Trophoblast cell (in vitro differentiated cells and primary cell): ENCODE results near the gene MED20.
"Not testable (repeated sequence)": the region's sequence is repeated elsewhere in the genome, so short reads cannot be mapped to it uniquely, and the experiment has no call there.

Experiments
- DNase-seq, 2 donors: peaks; one replicate each; pipeline ENCODE4 v3.0.0-alpha.2; 2016
- H2AFZ ChIP-seq: 2 replicates; pipeline ENCODE4 v1.6.1; 2013; ENCODE audit warnings: low read length, moderate library complexity, mild to moderate bottlenecking; ENCODE audit not compliant: insufficient read depth, poor library complexity
- H2AK5ac ChIP-seq: 2 replicates; pipeline ENCODE4 v1.6.1; 2013; ENCODE audit warnings: mild to moderate bottlenecking, low read length
- H2BK120ac ChIP-seq: 2 replicates; pipeline ENCODE4 v1.6.1; 2013; ENCODE audit warnings: low read length, mild to moderate bottlenecking, moderate library complexity; ENCODE audit not compliant: insufficient read depth, poor library complexity
- H2BK12ac ChIP-seq: 2 replicates; pipeline ENCODE4 v1.6.1; 2013; ENCODE audit warnings: mild to moderate bottlenecking, low read length, moderate library complexity
- H2BK5ac ChIP-seq: 2 replicates; pipeline ENCODE4 v1.6.1; 2013; ENCODE audit warnings: low read length, low read depth, moderate library complexity, mild to moderate bottlenecking; ENCODE audit not compliant: poor library complexity
- H3K14ac ChIP-seq: 2 replicates; pipeline ENCODE4 v1.6.1; 2013; ENCODE audit warnings: mild to moderate bottlenecking, low read length
- H3K18ac ChIP-seq: 2 replicates; pipeline ENCODE4 v1.6.1; 2013; ENCODE audit warnings: mild to moderate bottlenecking, low read length
- H3K23ac ChIP-seq: 2 replicates; pipeline ENCODE4 v1.6.1; 2013; ENCODE audit warnings: low read length
- H3K27ac ChIP-seq: 2 replicates; pipeline ENCODE4 v1.5.1; 2013; ENCODE audit warnings: low read depth, mild to moderate bottlenecking, inconsistent platforms, low read length, moderate library complexity
- H3K27me3 ChIP-seq: 2 replicates; pipeline ENCODE4 v1.6.1; 2013; ENCODE audit warnings: inconsistent platforms, mild to moderate bottlenecking, low read length, moderate library complexity; ENCODE audit not compliant: insufficient read depth
- H3K36me3 ChIP-seq, 2 experiments: 1 replicate in 1 of 2; 2 replicates in 1 of 2; pipeline ENCODE4 v1.6.1; 2013; ENCODE audit warnings: low read length in 2 of 2, mild to moderate bottlenecking in 2 of 2, moderate library complexity in 1 of 2; ENCODE audit not compliant: insufficient read depth in 2 of 2, control insufficient read depth in 1 of 2
- H3K4ac ChIP-seq: 2 replicates; pipeline ENCODE4 v1.6.1; 2013; ENCODE audit warnings: low read depth, mild to moderate bottlenecking, low read length, moderate library complexity
- H3K4me1 ChIP-seq, 2 experiments: 1 replicate in 1 of 2; 2 replicates in 1 of 2; pipeline ENCODE4 v1.6.1; 2013; ENCODE audit warnings: low read length in 2 of 2, mild to moderate bottlenecking in 2 of 2, moderate library complexity in 1 of 2; ENCODE audit not compliant: insufficient read depth in 2 of 2, control insufficient read depth in 1 of 2
- H3K4me2 ChIP-seq: 2 replicates; pipeline ENCODE4 v1.6.1; 2013; ENCODE audit warnings: inconsistent platforms, mild to moderate bottlenecking, low read length, moderate library complexity
- H3K4me3 ChIP-seq: 2 replicates; pipeline ENCODE4 v1.5.1; 2013; ENCODE audit warnings: mild to moderate bottlenecking, low read depth, low read length, inconsistent platforms
- H3K79me1 ChIP-seq: one replicate; pipeline ENCODE4 v1.6.1; 2013; ENCODE audit warnings: low read length
- H3K79me2 ChIP-seq: 2 replicates; pipeline ENCODE4 v1.6.1; 2013; ENCODE audit warnings: low read length, mild to moderate bottlenecking; ENCODE audit not compliant: control insufficient read depth, insufficient read depth, poor library complexity
- H3K9ac ChIP-seq: 2 replicates; pipeline ENCODE4 v1.6.1; 2013; ENCODE audit warnings: mild to moderate bottlenecking, low read length
- H3K9me3 ChIP-seq: 2 replicates; pipeline ENCODE4 v1.6.1; 2013; ENCODE audit warnings: low read depth, mild to moderate bottlenecking, control low read depth, inconsistent platforms, low read length; ENCODE audit not compliant: insufficient read depth
- H4K12ac ChIP-seq: 2 replicates; pipeline ENCODE4 v1.6.1; 2013; ENCODE audit warnings: low read depth, mild to moderate bottlenecking, low read length, moderate library complexity
- H4K8ac ChIP-seq: 2 replicates; pipeline ENCODE4 v1.6.1; 2013; ENCODE audit warnings: low read depth, mild to moderate bottlenecking, low read length, moderate library complexity
- H4K91ac ChIP-seq: one replicate; pipeline ENCODE4 v1.6.1; 2013; ENCODE audit warnings: low read depth, mild to moderate bottlenecking, low read length, moderate library complexity
- WGBS: extraction: QIAGEN DNeasy Blood & Tissue Kit; methylation state at CpG from one replicate; pipeline ENCODE4 v1.1.7; 2013; ENCODE audit warnings: missing lambda C conversion rate; ENCODE audit not compliant: insufficient read length, insufficient coverage; ENCODE audit errors: extremely low coverage; 5-methylcytosine and 5-hydroxymethylcytosine counted together

MED20 gene

GRCh38 chr6:41954668-41955067 lies 33.7 kb upstream of the MED20 start:
- H3K23ac ChIP-seq: no peak overlapping the region
- no peaks in the 10 kb centered on the region for H3K9me3 ChIP-seq
- no peaks in the 10 kb centered on the region for H3K36me3 ChIP-seq
- no peak overlapping the region for H3K14ac ChIP-seq
- H3K9ac ChIP-seq: no peak overlapping the region
- H3K27me3 ChIP-seq: no peaks in the 10 kb centered on the region
- H3K4me3 ChIP-seq: no peak overlapping the region
- H2BK5ac ChIP-seq: no peak overlapping the region
- no peak overlapping the region for H3K18ac ChIP-seq
- H2BK12ac ChIP-seq: no peak overlapping the region
- no peak overlapping the region for H2BK120ac ChIP-seq
- peaks cover 2% of the 10 kb centered on the region for H3K79me1 ChIP-seq
- H3K4me2 ChIP-seq: no peak overlapping the region
- no peak overlapping the region for H4K8ac ChIP-seq
- no peak overlapping the region for H4K12ac ChIP-seq
- WGBS: no CpG with 5 or more reads among the region's 2 CpGs
- H3K4ac ChIP-seq: no peak overlapping the region
- no peak overlapping the region for H2AK5ac ChIP-seq
- H3K79me2 ChIP-seq: no peaks in the 10 kb centered on the region
- no peak overlapping the region for H3K27ac ChIP-seq
- peaks cover 0 to 5% of the 10 kb centered on the region in 2 experiments for H3K4me1 ChIP-seq
- H4K91ac ChIP-seq: no peak overlapping the region
- no peak for DNase-seq
- H2AFZ ChIP-seq: no peak overlapping the region

- Histone ChIP-seq H3K14ac (no peak overlapping the region), H3K4me3 (no peak overlapping the region), H2BK120ac (no peak overlapping the region), H3K9me3 (no peaks in the 10 kb centered on the region), H3K36me3 (no peaks in the 10 kb centered on the region), H3K23ac (no peak overlapping the region), H3K4me1 (no peaks in the 10 kb centered on the region), H3K27ac (no peak overlapping the region), H2BK5ac (no peak overlapping the region), H4K12ac (no peak overlapping the region), H2AFZ (no peak overlapping the region), H2AK5ac (no peak overlapping the region), H2BK12ac (no peak overlapping the region), H3K79me2 (no peaks in the 10 kb centered on the region), H3K79me1 (no peaks in the 10 kb centered on the region), H4K8ac (no peak overlapping the region), H3K4ac (no peak overlapping the region), H3K18ac (no peak overlapping the region), H3K27me3 (no peaks in the 10 kb centered on the region), H3K4me2 (no peak overlapping the region), H3K9ac (no peak overlapping the region), H4K91ac (no peak overlapping the region)
- DNase-seq: no peak
- 100% methylated on average over 5 of the region's 10 CpGs for WGBS
Measured at GRCh38 chr6:41947581-41948220, 26.8 kb upstream of the MED20 start.

GRCh38 chr6:41943456-41943855 lies 22.5 kb upstream of the MED20 start:
- Histone ChIP-seq H2BK120ac (no peak overlapping the region), H3K9me3 (no peaks in the 10 kb centered on the region), H3K14ac (no peak overlapping the region), H3K79me1 (peaks cover 14% of the 10 kb centered on the region), H3K18ac (no peak overlapping the region), H3K36me3 (peaks cover 0 to 2% of the 10 kb centered on the region in 2 experiments), H4K91ac (no peak overlapping the region), H3K27me3 (no peaks in the 10 kb centered on the region), H3K9ac (no peak overlapping the region), H2BK12ac (no peak overlapping the region), H3K4me1 (peaks cover 23 to 24% of the 10 kb centered on the region in 2 experiments), H3K27ac (no peak overlapping the region), H3K4me3 (no peak overlapping the region), H4K12ac (no peak overlapping the region), H3K23ac (no peak overlapping the region), H2AK5ac (no peak overlapping the region), H4K8ac (no peak overlapping the region), H3K4me2 (no peak overlapping the region), H2AFZ (no peak overlapping the region), H3K79me2 (peaks cover 15% of the 10 kb centered on the region), H3K4ac (no peak overlapping the region), H2BK5ac (no peak overlapping the region)
- DNase-seq: no peak

- H4K91ac ChIP-seq, H3K9ac ChIP-seq, H3K18ac ChIP-seq, H2BK12ac ChIP-seq, H3K27ac ChIP-seq, H4K12ac ChIP-seq, H3K23ac ChIP-seq, H2BK5ac ChIP-seq, H2BK120ac ChIP-seq, H2AK5ac ChIP-seq, H3K14ac ChIP-seq, H2AFZ ChIP-seq, H3K36me3 ChIP-seq, H3K4me3 ChIP-seq, H3K4me2 ChIP-seq, H3K9me3 ChIP-seq, H3K4ac ChIP-seq, DNase-seq, H4K8ac ChIP-seq, H3K27me3 ChIP-seq: not testable (repeated sequence)
- peaks cover 14% of the 10 kb centered on the region for H3K79me1 ChIP-seq
- H3K79me2 ChIP-seq: peaks cover 15% of the 10 kb centered on the region
- H3K4me1 ChIP-seq: peaks cover 23 to 24% of the 10 kb centered on the region in 2 experiments
- no CpG with 5 or more reads among the region's 14 CpGs for WGBS
Measured at GRCh38 chr6:41942882-41943281, 21.9 kb upstream of the MED20 start.
